Neural progenitor cell (in vitro differentiated cells): ENCODE data around the gene OGG1. TPM values are rescaled to one million over a fixed set of nuclear protein-coding genes. Genes with fewer than 3 reads are reported as not detected.

Experiments
- DNase-seq: peaks from one replicate; pipeline ENCODE4 v3.0.0-alpha.2; 2016; ENCODE audit warnings: low spot score
- H2AFZ ChIP-seq: fragments of 200-600 bp; sonication (generic); replicated peaks from 2 replicates; pipeline ENCODE4 v1.6.1; 2016; ENCODE audit warnings: antibody characterized with exemption
- H3F3A ChIP-seq: fragments of 200-600 bp; sonication (generic); 2 replicates; pipeline ENCODE4 v1.6.1; 2016; ENCODE audit warnings: antibody characterized with exemption, low read depth
- H3K27ac ChIP-seq: fragments of 200-600 bp; sonication (generic); 2 replicates; pipeline ENCODE4 v1.5.1; 2016; ENCODE audit warnings: mild to moderate bottlenecking
- H3K27me3 ChIP-seq: fragments of 200-600 bp; sonication (generic); 2 replicates; pipeline ENCODE4 v1.6.1; 2016; ENCODE audit warnings: mild to moderate bottlenecking, moderate library complexity
- H3K36me3 ChIP-seq: fragments of 200-600 bp; sonication (generic); 2 replicates; pipeline ENCODE4 v1.5.1; 2016
- H3K4me1 ChIP-seq: fragments of 200-600 bp; sonication (generic); 2 replicates; pipeline ENCODE4 v1.6.1; 2016; ENCODE audit warnings: mixed run types
- H3K4me2 ChIP-seq: fragments of 200-600 bp; sonication (generic); 2 replicates; pipeline ENCODE4 v1.6.1; 2016
- H3K4me3 ChIP-seq: fragments of 200-600 bp; sonication (generic); 2 replicates; pipeline ENCODE4 v1.5.1; 2016
- H3K79me2 ChIP-seq: fragments of 200-600 bp; sonication (generic); 2 replicates; pipeline ENCODE4 v1.6.1; 2016; ENCODE audit warnings: low read depth
- H3K9ac ChIP-seq: fragments of 200-600 bp; sonication (generic); 2 replicates; pipeline ENCODE4 v1.6.1; 2016
- H3K9me3 ChIP-seq: fragments of 200-600 bp; sonication (generic); 2 replicates; pipeline ENCODE4 v1.5.1; 2016; ENCODE audit warnings: low read depth
- H4K20me1 ChIP-seq: fragments of 200-600 bp; sonication (generic); 2 replicates; pipeline ENCODE4 v1.6.1; 2016; ENCODE audit warnings: low read depth
- H3K27ac Mint-ChIP-seq: 3 replicates; pipeline ENCODE4 v1.8.0; 2021; ENCODE audit warnings: mixed read lengths
- H3K27me3 Mint-ChIP-seq: 2 replicates; pipeline ENCODE4 v1.8.0; 2022; ENCODE audit warnings: low read depth, mild to moderate bottlenecking, inconsistent platforms, moderate library complexity, mixed read lengths; ENCODE audit not compliant: insufficient read depth
- H3K36me3 Mint-ChIP-seq: 3 replicates; pipeline ENCODE4 v1.8.0; 2021; ENCODE audit warnings: mixed read lengths
- H3K4me1 Mint-ChIP-seq: 3 replicates; pipeline ENCODE4 v1.8.0; 2021; ENCODE audit warnings: mixed read lengths
- H3K4me3 Mint-ChIP-seq: 3 replicates; pipeline ENCODE4 v1.8.0; 2021; ENCODE audit warnings: mild to moderate bottlenecking, moderate library complexity, mixed read lengths
- H3K9me3 Mint-ChIP-seq: 3 replicates; pipeline ENCODE4 v1.8.0; 2020; ENCODE audit warnings: mixed read lengths
- CTCF ChIP-seq: fragments of 200-600 bp; sonication (generic); IDR thresholded peaks from 2 replicates; pipeline ENCODE4 v1.5.1; 2017; ENCODE audit warnings: antibody characterized with exemption, mild to moderate bottlenecking
- EZH2 ChIP-seq: fragments of 200-600 bp; sonication (generic); IDR thresholded peaks from 2 replicates; pipeline ENCODE4 v1.6.1; 2017; ENCODE audit warnings: antibody characterized with exemption, mild to moderate bottlenecking, moderate library complexity
- EZH2phosphoT487 ChIP-seq: fragments of 200-600 bp; sonication (generic); IDR thresholded peaks from 2 replicates; pipeline ENCODE4 v1.6.1; 2017; ENCODE audit warnings: antibody characterized with exemption
- total RNA-seq: library from RNA; depleted of rRNA; stranded (reverse); fragments of >200 nt; gene quantifications from 2 replicates; pipeline ENCODE4 v1.2.3, GENCODE V29; 2015; ENCODE audit warnings: low replicate concordance

OGG1 gene
- total RNA-seq, 1 donor from 2014 or later, result 15.8 TPM

- H4K20me1 ChIP-seq, result no peaks in the 10 kb centered on the region
- H3K4me1 ChIP-seq, result peaks cover 3% of the 10 kb centered on the region
- no peak overlapping the region for H3K4me2 ChIP-seq
- no peak overlapping the region for H3K4me3 ChIP-seq
- peaks cover 2% of the 10 kb centered on the region for H3K27me3 Mint-ChIP-seq
- no peaks in the 10 kb centered on the region for H3K9me3 ChIP-seq
- H3K9ac ChIP-seq, result no peak overlapping the region
- H3K36me3 ChIP-seq, result no peaks in the 10 kb centered on the region
- no peaks in the 10 kb centered on the region for H3K9me3 Mint-ChIP-seq
- no peak overlapping the region for H3K27ac Mint-ChIP-seq
- peaks cover 4% of the 10 kb centered on the region for H3K27me3 ChIP-seq
- peaks cover 16% of the 10 kb centered on the region for H3K4me1 Mint-ChIP-seq
- TF ChIP-seq EZH2, result no peak
- no peak for TF ChIP-seq CTCF
- TF ChIP-seq EZH2phosphoT487, result no peak
- H3F3A ChIP-seq, result peaks cover 27% of the 10 kb centered on the region
- no peak overlapping the region for H3K4me3 Mint-ChIP-seq
- H3K27ac ChIP-seq, result no peak overlapping the region
- H3K36me3 Mint-ChIP-seq, result peaks cover 3% of the 10 kb centered on the region
- no peak overlapping the region for H2AFZ ChIP-seq
- no peak for DNase-seq
- H3K79me2 ChIP-seq, result no peaks in the 10 kb centered on the region
Observed at GRCh38 chr3:9767418-9767817, 17.7 kb downstream of the OGG1 start.

- H3K4me1 Mint-ChIP-seq, result peaks cover 16% of the 10 kb centered on the region
- Histone ChIP-seq H4K20me1 (no peaks in the 10 kb centered on the region), H3K9me3 (no peaks in the 10 kb centered on the region), H3K4me2 (peak overlapping the region; percentile 22), H3K36me3 (no peaks in the 10 kb centered on the region), H2AFZ (no peak overlapping the region), H3K4me3 (no peak overlapping the region), H3F3A (peaks cover 28% of the 10 kb centered on the region), H3K27ac (no peak overlapping the region), H3K4me1 (peaks cover 3% of the 10 kb centered on the region), H3K9ac (peak overlapping the region; percentile 47), H3K27me3 (peaks cover 4% of the 10 kb centered on the region), H3K79me2 (no peaks in the 10 kb centered on the region)
- peak overlapping the region; percentile 17 for H3K27ac Mint-ChIP-seq
- no peak overlapping the region for H3K4me3 Mint-ChIP-seq
- H3K9me3 Mint-ChIP-seq, result no peaks in the 10 kb centered on the region
- peaks cover 2% of the 10 kb centered on the region for H3K27me3 Mint-ChIP-seq
- H3K36me3 Mint-ChIP-seq, result peaks cover 3% of the 10 kb centered on the region
- DNase-seq, result no peak
- no peak for TF ChIP-seq CTCF
- TF ChIP-seq EZH2, result no peak
- TF ChIP-seq EZH2phosphoT487, result no peak
Observed at GRCh38 chr3:9768141-9768775, 18.5 kb downstream of the OGG1 start.

- H3K27me3 Mint-ChIP-seq, result peaks cover 2% of the 10 kb centered on the region
- H3K27me3 ChIP-seq, result peaks cover 4% of the 10 kb centered on the region
- peak overlapping the region; percentile 84 for H3K4me3 Mint-ChIP-seq
- DNase-seq, result no peak
- peak overlapping the region; percentile 63 for H3K4me3 ChIP-seq
- H3K27ac ChIP-seq, result no peak overlapping the region
- H3K79me2 ChIP-seq, result no peaks in the 10 kb centered on the region
- peaks cover 3% of the 10 kb centered on the region for H3K36me3 Mint-ChIP-seq
- H3K36me3 ChIP-seq, result no peaks in the 10 kb centered on the region
- H3K9me3 Mint-ChIP-seq, result no peaks in the 10 kb centered on the region
- H3K9me3 ChIP-seq, result no peaks in the 10 kb centered on the region
- no peak for TF ChIP-seq EZH2phosphoT487
- TF ChIP-seq EZH2, result no peak
- no peak for TF ChIP-seq CTCF
- no peaks in the 10 kb centered on the region for H4K20me1 ChIP-seq
- peak overlapping the region; percentile 47 for H3K9ac ChIP-seq
- H3K4me1 Mint-ChIP-seq, result peaks cover 16% of the 10 kb centered on the region
- H3F3A ChIP-seq, result peaks cover 28% of the 10 kb centered on the region
- H2AFZ ChIP-seq, result no peak overlapping the region
- peaks cover 3% of the 10 kb centered on the region for H3K4me1 ChIP-seq
- peak overlapping the region; percentile 20 for H3K27ac Mint-ChIP-seq
- peak overlapping the region; percentile 98 for H3K4me2 ChIP-seq
Observed at GRCh38 chr3:9769012-9769411, 19.3 kb downstream of the OGG1 start.
